HCT116 (cell line): Measurements from ENCODE around the gene CECR2.

ENCODE experiments used
- CBX3 ChIP-seq: IDR thresholded peaks from 2 replicates; pipeline ENCODE4 v1.6.1; 2012; ENCODE audit warnings: low read depth
- CTCF ChIP-seq, 3 experiments: fragments of 200-600 bp in 1 of 3; sonication (generic) in 1 of 3; IDR thresholded peaks in 2 of 3; conservative IDR thresholded peaks in 1 of 3; 2 replicates each; pipeline ENCODE4 v1.5.1; 2012 to 2017; ENCODE audit warnings: low read depth in 2 of 3, low read length in 2 of 3, antibody characterized with exemption in 1 of 3, borderline replicate concordance in 1 of 3, control low read depth in 1 of 3, mild to moderate bottlenecking in 1 of 3, mixed read lengths in 1 of 3, mixed run types in 1 of 3, moderate library complexity in 1 of 3; ENCODE audit not compliant: insufficient read depth in 1 of 3
- EZH2 ChIP-seq: fragments of 200-600 bp; sonication (generic); IDR thresholded peaks from 2 replicates; pipeline ENCODE4 v1.6.1; 2017; ENCODE audit warnings: antibody characterized with exemption, mixed run types
- EZH2phosphoT487 ChIP-seq: fragments of 200-600 bp; IDR thresholded peaks from 2 replicates; pipeline ENCODE4 v1.6.1; 2018; ENCODE audit warnings: antibody characterized with exemption, borderline replicate concordance
- JUND ChIP-seq: IDR thresholded peaks from 2 replicates; pipeline ENCODE4 v1.6.1; 2012
- POLR2A ChIP-seq: IDR thresholded peaks from 2 replicates; pipeline ENCODE4 v1.7.0; 2011; ENCODE audit warnings: borderline replicate concordance; ENCODE audit not compliant: insufficient read depth, insufficient read length; ENCODE audit errors: extremely low read depth
- SP1 ChIP-seq: IDR thresholded peaks from 2 replicates; pipeline ENCODE4 v1.6.1; 2012; ENCODE audit warnings: low read depth
- SRF ChIP-seq: IDR thresholded peaks from 2 replicates; pipeline ENCODE4 v1.6.1; 2012; ENCODE audit warnings: low read depth
- TF ChIP-seq, protein P1 (sequence below): IDR thresholded peaks from 2 replicates; pipeline ENCODE4 v1.6.1; 2012

GRCh38 chr22:17542452-17542851, 173.2 kb downstream of the CECR2 start:
- TF ChIP-seq, protein P1, sequence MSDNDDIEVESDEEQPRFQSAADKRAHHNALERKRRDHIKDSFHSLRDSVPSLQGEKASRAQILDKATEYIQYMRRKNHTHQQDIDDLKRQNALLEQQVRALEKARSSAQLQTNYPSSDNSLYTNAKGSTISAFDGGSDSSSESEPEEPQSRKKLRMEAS = no peak
- TF ChIP-seq JUND (no peak), SP1 (no peak), CTCF (IDR thresholded peaks at IDR 0.05 in 2 of 3, conservative IDR thresholded peaks at IDR 0.05 in 1 of 3; ENCODE audit: borderline replicate concordance in 1 of 3, insufficient read depth in 1 of 3, low read depth in 2 of 3, low read length in 2 of 3) (no peak), EZH2phosphoT487 (no peak), POLR2A (no peak), SRF (no peak), EZH2 (no peak), CBX3 (no peak)
